GM12878 (cell line): ENCODE data around the gene OCA2. TPM values are rescaled to one million over a fixed set of nuclear protein-coding genes. Genes with fewer than 3 reads are reported as not detected.

ENCODE experiments used
- ATAC-seq: fragments of 200-7000 bp; cut with Tn5 transposase; 3 replicates; pipeline ENCODE4 v1.9.1; 2020; ENCODE audit warnings: mild to moderate bottlenecking, moderate library complexity
- BruUV-seq: library from RNA; stranded (reverse); fragments of 400-500 nt; replicated peaks from 2 replicates; lab custom pipeline; 2021; lab: Mats Ljungman, UMichigan
- CTCF ChIA-PET: fragments of 300-600 bp; sonication (Branson Sonifier 250); formaldehyde crosslinking; extraction: SDS; loops from one replicate; lab custom pipeline; 2021; ENCODE audit warnings: inconsistent platforms; lab: Yijun Ruan, JAX
- POLR2A ChIA-PET: fragments of 350-600 bp; formaldehyde crosslinking; extraction: SDS; loops from one replicate; lab custom pipeline; 2021; ENCODE audit warnings: inconsistent platforms; lab: Charles Lee
- RAD21 ChIA-PET: fragments of 300-600 bp; sonication (Branson Sonifier 250); formaldehyde crosslinking; loops from one replicate; lab custom pipeline; 2023; ENCODE audit warnings: antibody characterized with exemption; ENCODE audit not compliant: unreplicated experiment; lab: Charles Lee
- SMC1A ChIA-PET: fragments of 300-600 bp; sonication (Branson Sonifier 250); formaldehyde crosslinking; loops from one replicate; lab custom pipeline; 2023; ENCODE audit not compliant: unreplicated experiment, uncharacterized antibody; lab: Charles Lee
- DNase-seq: peaks from one replicate; pipeline ENCODE4 v3.0.0-alpha.2; 2011; ENCODE audit warnings: low read depth, low spot score
- FAIRE-seq: peaks from 3 replicates; lab custom pipeline; 2011; peaks lifted over from hg19 to GRCh38; lab: Jason Lieb, UNC
- H2AFZ ChIP-seq: 2 replicates; pipeline ENCODE4 v1.6.0; 2011; ENCODE audit warnings: low read depth, low read length, control low read depth; ENCODE audit not compliant: control insufficient read depth
- H3K27ac ChIP-seq: 2 replicates; pipeline ENCODE4 v1.5.1; 2011; ENCODE audit warnings: control low read depth; ENCODE audit not compliant: control insufficient read depth, insufficient read depth
- H3K27me3 ChIP-seq, 2 experiments: replicated peaks in 1 of 2; 2 replicates each; pipeline versions ENCODE4 v1.6.0 to v1.6.1; 2011; ENCODE audit warnings: low read length in 1 of 2; ENCODE audit not compliant: control insufficient read depth in 2 of 2, insufficient read depth in 2 of 2
- H3K36me3 ChIP-seq, 2 experiments: 2 replicates each; pipeline ENCODE4 v1.5.1; 2011; ENCODE audit warnings: low read length in 1 of 2; ENCODE audit not compliant: control insufficient read depth in 2 of 2, insufficient read depth in 2 of 2
- H3K4me1 ChIP-seq: 2 replicates; pipeline ENCODE4 v1.6.1; 2011; ENCODE audit warnings: mild to moderate bottlenecking, low read length, moderate library complexity, mixed read lengths; ENCODE audit not compliant: control insufficient read depth, insufficient read depth
- H3K4me2 ChIP-seq: 2 replicates; pipeline ENCODE4 v1.6.0; 2011; ENCODE audit warnings: control low read depth; ENCODE audit not compliant: control insufficient read depth, insufficient read depth
- H3K4me3 ChIP-seq: fragments of 200-600 bp; sonication (generic); 2 replicates; pipeline ENCODE4 v1.5.1; 2016
- H3K79me2 ChIP-seq: 2 replicates; pipeline ENCODE4 v1.6.0; 2011; ENCODE audit warnings: low read length; ENCODE audit not compliant: control insufficient read depth, insufficient read depth
- H3K9ac ChIP-seq: 2 replicates; pipeline ENCODE4 v1.8.0; 2011; ENCODE audit warnings: low read length, control low read depth, mixed read lengths; ENCODE audit not compliant: control insufficient read depth, insufficient read depth
- H3K9me3 ChIP-seq: replicated peaks from 3 replicates; pipeline ENCODE4 v1.5.1; 2011; ENCODE audit warnings: mild to moderate bottlenecking, low read length; ENCODE audit not compliant: control insufficient read depth, insufficient read depth
- H4K20me1 ChIP-seq: 2 replicates; pipeline ENCODE4 v1.6.0; 2011; ENCODE audit not compliant: control insufficient read depth, insufficient read depth
- ASH2L ChIP-seq: fragments of 300-600, 200-600 bp; sonication (generic); IDR thresholded peaks from 2 replicates; pipeline ENCODE4 v1.6.1; 2017; ENCODE audit warnings: low read depth, mild to moderate bottlenecking, borderline replicate concordance
- BACH1 ChIP-seq: fragments of 450-650 bp; IDR thresholded peaks from 2 replicates; pipeline ENCODE4 v1.6.1; 2017; ENCODE audit warnings: mild to moderate bottlenecking, borderline replicate concordance
- BRCA1 ChIP-seq: IDR thresholded peaks from 2 replicates; pipeline ENCODE4 v1.6.1; 2011; ENCODE audit warnings: low read depth, low read length, improper control_type of control experiment
- DPF2 ChIP-seq: fragments of 450-650 bp; IDR thresholded peaks from 2 replicates; pipeline ENCODE4 v1.6.1; 2017; ENCODE audit warnings: mild to moderate bottlenecking
- ESRRA ChIP-seq: IDR thresholded peaks from 2 replicates; pipeline ENCODE4 v1.6.1; 2012; ENCODE audit warnings: mild to moderate bottlenecking, low read length, improper control_type of control experiment
- ETV6 ChIP-seq, 2 experiments: fragments of 450-650 bp in 1 of 2; IDR thresholded peaks in 1 of 2; conservative IDR thresholded peaks in 1 of 2; 2 replicates each; pipeline ENCODE4 v1.6.1; 2014; ENCODE audit warnings: antibody characterized with exemption in 1 of 2, borderline replicate concordance in 1 of 2, low read depth in 1 of 2, mild to moderate bottlenecking in 1 of 2, moderate library complexity in 1 of 2
- EZH2 ChIP-seq: IDR thresholded peaks from 2 replicates; pipeline ENCODE4 v1.6.1; 2012; ENCODE audit warnings: low read depth, mild to moderate bottlenecking, control low read depth, inconsistent platforms, low read length, borderline replicate concordance; ENCODE audit not compliant: control insufficient read depth
- GABPA ChIP-seq: IDR thresholded peaks from 2 replicates; pipeline ENCODE4 v1.6.1; 2014; ENCODE audit warnings: antibody characterized with exemption, low read depth, mild to moderate bottlenecking, inconsistent platforms
- HDAC2 ChIP-seq: fragments of 200-600 bp; sonication (generic); IDR thresholded peaks from 2 replicates; pipeline ENCODE4 v1.6.1; 2017
- NFYA ChIP-seq: IDR thresholded peaks from 2 replicates; pipeline ENCODE4 v1.6.1; 2011; ENCODE audit warnings: low read depth, mild to moderate bottlenecking, low read length, improper control_type of control experiment, borderline replicate concordance
- NR2C2 ChIP-seq: IDR thresholded peaks from 2 replicates; pipeline ENCODE4 v1.6.1; 2011; ENCODE audit warnings: borderline replicate concordance, low read depth; ENCODE audit not compliant: control insufficient read depth, insufficient read length
- NRF1 ChIP-seq: conservative IDR thresholded peaks from 2 replicates; pipeline ENCODE4 v1.6.1; 2011; ENCODE audit warnings: mild to moderate bottlenecking, low read depth, low read length, improper control_type of control experiment
- RAD21 ChIP-seq: IDR thresholded peaks from 2 replicates; pipeline ENCODE4 v1.6.1; 2011; ENCODE audit warnings: mild to moderate bottlenecking, low read depth, low read length, moderate library complexity; ENCODE audit not compliant: insufficient read depth
- SIN3A ChIP-seq: IDR thresholded peaks from 2 replicates; pipeline ENCODE4 v1.6.1; 2012; ENCODE audit warnings: low read depth, low read length, improper control_type of control experiment
- SRF ChIP-seq, 2 experiments: IDR thresholded peaks; 2 replicates each; pipeline ENCODE4 v1.6.1; 2011; ENCODE audit warnings: low read depth in 2 of 2, low read length in 2 of 2, mild to moderate bottlenecking in 1 of 2, moderate library complexity in 1 of 2
- ZZZ3 ChIP-seq: IDR thresholded peaks from 2 replicates; pipeline ENCODE4 v1.6.1; 2011; ENCODE audit warnings: low read depth; ENCODE audit not compliant: control insufficient read depth, insufficient read length
- WGBS: methylation state at CpG from one replicate; pipeline ENCODE4 v1.1.6; 2016; ENCODE audit warnings: low lambda C conversion rate; ENCODE audit not compliant: insufficient replicate concordance, insufficient coverage; ENCODE audit errors: missing lambda C conversion rate; 5-methylcytosine and 5-hydroxymethylcytosine counted together
- in situ Hi-C: fragments of 300-500 bp; cut with MboI; formaldehyde crosslinking; loops from 9 replicates; pipeline ENCODE4 v1.14.3; 2018; ENCODE audit warnings: mixed read lengths
- intact Hi-C: fragments of 100-400 bp; cut with micrococcal nuclease; formaldehyde crosslinking; loops from one replicate; pipeline ENCODE4 v1.14.2; 2022; ENCODE audit not compliant: unreplicated experiment
- polyA plus RNA-seq, 11 experiments: library from polyadenylated mRNA; depleted of rRNA in 4 of 11; unstranded in 6 of 11; stranded (reverse) in 5 of 11; fragments of >200 nt; fragmentation: Nextera tagmentation in 4 of 11; fragmentation: Illumina TruSeq in 1 of 11; extraction: Ambion mirVana in 4 of 11; extraction: Trizol in 1 of 11; gene quantifications; 1 replicate in 1 of 11; 2 replicates in 10 of 11; pipeline versions ENCODE4 v1.2.1 to v1.2.3, GENCODE V29; 2011 to 2016; ENCODE audit warnings: inconsistent platforms in 2 of 11, missing spikeins in 2 of 11, low read depth in 1 of 11
- total RNA-seq, 4 experiments: library from RNA; depleted of rRNA in 3 of 4; stranded (reverse); fragments of >200 nt in 3 of 4; fragmentation: Illumina TruSeq in 1 of 4; extraction: Trizol in 1 of 4; gene quantifications; 2 replicates each; pipeline versions ENCODE4 v1.2.1 to v1.2.3, GENCODE V29; 2013 to 2021
- TF ChIP-seq, protein P1 (sequence below): fragments of 450-650 bp; IDR thresholded peaks from 2 replicates; pipeline ENCODE4 v1.6.1; 2018; ENCODE audit warnings: mild to moderate bottlenecking, low read depth, moderate library complexity; ENCODE audit not compliant: partially characterized antibody
- TF ChIP-seq, protein P2 (sequence below): IDR thresholded peaks from 2 replicates; pipeline ENCODE4 v1.6.1; 2012; ENCODE audit warnings: low read length, inconsistent platforms

The OCA2 gene
- total and polyA plus RNA-seq, 10 of the 15 experiments (the other 5 are each of a cell fraction or from before 2014, with no cell fraction given): 0.04 to 1.8 TPM; not detected in 8

DNA sequence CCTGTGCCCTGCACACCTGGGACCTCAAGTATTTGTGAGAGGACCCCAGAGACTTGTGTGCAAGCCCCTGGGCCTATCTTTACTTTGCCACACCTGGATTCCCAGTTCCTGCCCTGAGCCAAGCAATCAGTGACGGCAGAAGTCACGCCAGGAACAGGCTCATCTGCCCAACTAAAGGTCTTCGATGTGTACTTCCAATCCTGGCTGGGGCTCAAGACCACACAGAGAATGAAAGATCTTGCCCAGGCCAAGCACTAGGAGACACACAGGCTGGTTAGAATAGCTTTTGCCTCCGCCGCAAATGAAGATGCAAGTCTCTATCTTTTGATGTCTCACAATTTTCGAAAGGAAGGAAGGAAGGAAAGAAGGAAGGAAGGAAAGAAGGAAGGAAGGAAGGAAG, 228.8 kb downstream of the OCA2 start:
- Histone ChIP-seq H3K4me1 (no peaks in the 10 kb centered on the region), H3K36me3 (no peaks in the 10 kb centered on the region), H3K9me3 (no peaks in the 10 kb centered on the region; the same call in 2 of the 3 replicates), H3K4me3 (no peak overlapping the region), H3K79me2 (no peaks in the 10 kb centered on the region), H3K27ac (no peak overlapping the region), H3K9ac (no peak overlapping the region), H3K27me3 (no peaks in the 10 kb centered on the region), H2AFZ (no peak overlapping the region), H4K20me1 (no peaks in the 10 kb centered on the region), H3K4me2 (no peak overlapping the region)
- ChIA-PET SMC1A (no interaction called here), RAD21 (interaction anchor here (0.7 kb wide), 1 partner anchor 36 kb away, joined by 4 read pairs; no protein-coding TSS in a partner anchor), CTCF (no interaction called here), POLR2A (no interaction called here)
- WGBS: 48% methylated on average over 6 of the region's 6 CpGs
- no peak for ATAC-seq
- TF ChIP-seq, protein P1, sequence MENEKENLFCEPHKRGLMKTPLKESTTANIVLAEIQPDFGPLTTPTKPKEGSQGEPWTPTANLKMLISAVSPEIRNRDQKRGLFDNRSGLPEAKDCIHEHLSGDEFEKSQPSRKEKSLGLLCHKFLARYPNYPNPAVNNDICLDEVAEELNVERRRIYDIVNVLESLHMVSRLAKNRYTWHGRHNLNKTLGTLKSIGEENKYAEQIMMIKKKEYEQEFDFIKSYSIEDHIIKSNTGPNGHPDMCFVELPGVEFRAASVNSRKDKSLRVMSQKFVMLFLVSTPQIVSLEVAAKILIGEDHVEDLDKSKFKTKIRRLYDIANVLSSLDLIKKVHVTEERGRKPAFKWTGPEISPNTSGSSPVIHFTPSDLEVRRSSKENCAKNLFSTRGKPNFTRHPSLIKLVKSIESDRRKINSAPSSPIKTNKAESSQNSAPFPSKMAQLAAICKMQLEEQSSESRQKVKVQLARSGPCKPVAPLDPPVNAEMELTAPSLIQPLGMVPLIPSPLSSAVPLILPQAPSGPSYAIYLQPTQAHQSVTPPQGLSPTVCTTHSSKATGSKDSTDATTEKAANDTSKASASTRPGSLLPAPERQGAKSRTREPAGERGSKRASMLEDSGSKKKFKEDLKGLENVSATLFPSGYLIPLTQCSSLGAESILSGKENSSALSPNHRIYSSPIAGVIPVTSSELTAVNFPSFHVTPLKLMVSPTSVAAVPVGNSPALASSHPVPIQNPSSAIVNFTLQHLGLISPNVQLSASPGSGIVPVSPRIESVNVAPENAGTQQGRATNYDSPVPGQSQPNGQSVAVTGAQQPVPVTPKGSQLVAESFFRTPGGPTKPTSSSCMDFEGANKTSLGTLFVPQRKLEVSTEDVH: no peak
- TF ChIP-seq NRF1: no peak
- TF ChIP-seq NFYA: no peak
- TF ChIP-seq SIN3A: no peak
- TF ChIP-seq, protein P2, sequence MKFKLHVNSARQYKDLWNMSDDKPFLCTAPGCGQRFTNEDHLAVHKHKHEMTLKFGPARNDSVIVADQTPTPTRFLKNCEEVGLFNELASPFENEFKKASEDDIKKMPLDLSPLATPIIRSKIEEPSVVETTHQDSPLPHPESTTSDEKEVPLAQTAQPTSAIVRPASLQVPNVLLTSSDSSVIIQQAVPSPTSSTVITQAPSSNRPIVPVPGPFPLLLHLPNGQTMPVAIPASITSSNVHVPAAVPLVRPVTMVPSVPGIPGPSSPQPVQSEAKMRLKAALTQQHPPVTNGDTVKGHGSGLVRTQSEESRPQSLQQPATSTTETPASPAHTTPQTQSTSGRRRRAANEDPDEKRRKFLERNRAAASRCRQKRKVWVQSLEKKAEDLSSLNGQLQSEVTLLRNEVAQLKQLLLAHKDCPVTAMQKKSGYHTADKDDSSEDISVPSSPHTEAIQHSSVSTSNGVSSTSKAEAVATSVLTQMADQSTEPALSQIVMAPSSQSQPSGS: no peak
- no peak for TF ChIP-seq ZZZ3
- TF ChIP-seq DPF2: no peak
- no peak for TF ChIP-seq ETV6 (conservative IDR thresholded peaks at IDR 0.05 in 1 of 2, IDR thresholded peaks at IDR 0.05 in 1 of 2; ENCODE audit: borderline replicate concordance in 1 of 2, low read depth in 1 of 2)
- TF ChIP-seq ESRRA: no peak
- no peak for TF ChIP-seq HDAC2
- TF ChIP-seq EZH2: no peak
- TF ChIP-seq ASH2L: no peak
- no peak for TF ChIP-seq RAD21
- TF ChIP-seq NR2C2: no peak
- TF ChIP-seq GABPA: no peak
- no peak for TF ChIP-seq SRF (IDR thresholded peaks at IDR 0.05; ENCODE audit: low read depth in 2 of 2, low read length in 2 of 2)
- TF ChIP-seq BRCA1: no peak
- no peak for TF ChIP-seq BACH1
- DNase-seq: no peak
- no peak for FAIRE-seq
- no TSS peak for BruUV-seq
- in situ Hi-C loops: no loop called here
- intact Hi-C loops: no loop called here
